Measurements from ENCODE around the gene CA9.

The CA9 gene

GRCh38 chr9:35716230-35716629 is 42.5 kb downstream of the CA9 start:
- H3K4me3 ChIP-seq (ENCODE audit: low read depth, low read length) = no peak overlapping the region
- in situ Hi-C loops (cut with HindIII; ENCODE audit: low sequenced_read_pairs) = no loop called here
- DNase-seq (ENCODE audit: low read depth, low spot score) = no peak
- no peak for TF ChIP-seq CTCF (IDR thresholded peaks at IDR 0.05; ENCODE audit: low read depth, low read length)

GRCh38 chr9:35717132-35717870 is 43.6 kb downstream of the CA9 start:
- H3K4me3 ChIP-seq (ENCODE audit: low read depth, low read length) = no peak overlapping the region
- no peak for TF ChIP-seq CTCF (IDR thresholded peaks at IDR 0.05; ENCODE audit: low read depth, low read length)
- in situ Hi-C loops (cut with HindIII; ENCODE audit: low sequenced_read_pairs) = no loop called here
- no peak for DNase-seq (ENCODE audit: low read depth, low spot score)

GRCh38 chr9:35718721-35719511 is 45.2 kb downstream of the CA9 start:
- no peak for TF ChIP-seq CTCF (IDR thresholded peaks at IDR 0.05; ENCODE audit: low read depth, low read length)
- DNase-seq (ENCODE audit: low read depth, low spot score) = no peak
- no peak overlapping the region for H3K4me3 ChIP-seq (ENCODE audit: low read depth, low read length)
- in situ Hi-C loops (cut with HindIII; ENCODE audit: low sequenced_read_pairs) = no loop called here

- in situ Hi-C loops (cut with HindIII; ENCODE audit: low sequenced_read_pairs) = no loop called here
- H3K4me3 ChIP-seq (ENCODE audit: low read depth, low read length) = no peak overlapping the region
- no peak for TF ChIP-seq CTCF (IDR thresholded peaks at IDR 0.05; ENCODE audit: low read depth, low read length)
- DNase-seq (ENCODE audit: low read depth, low spot score) = no peak
These were observed 45.8 kb downstream of the CA9 start for GRCh38 chr9:35719546-35719945.

- H3K4me3 ChIP-seq (ENCODE audit: low read depth, low read length) = no peak overlapping the region
- no peak for DNase-seq (ENCODE audit: low read depth, low spot score)
- in situ Hi-C loops (cut with HindIII; ENCODE audit: low sequenced_read_pairs) = no loop called here
- TF ChIP-seq CTCF (IDR thresholded peaks at IDR 0.05; ENCODE audit: low read depth, low read length) = no peak
These were observed 49.7 kb downstream of the CA9 start for GRCh38 chr9:35723426-35723825.

- DNase-seq (ENCODE audit: low read depth, low spot score) = no peak
- TF ChIP-seq CTCF (IDR thresholded peaks at IDR 0.05; ENCODE audit: low read depth, low read length) = no peak
- no peak overlapping the region for H3K4me3 ChIP-seq (ENCODE audit: low read depth, low read length)
- in situ Hi-C loops (cut with HindIII; ENCODE audit: low sequenced_read_pairs) = no loop called here
These were observed 50.2 kb downstream of the CA9 start for GRCh38 chr9:35723908-35724307.

Measured in astrocyte of the spinal cord (primary cell).